Left forelimb (tissue), 1 donor: ENCODE data around the gene SLCO2B1.
A peak's percentile ranks its signal among the peaks of the same experiment; 100 is the strongest.

Source experiments
- DNase-seq: peaks from one replicate; pipeline ENCODE4 v3.0.0-alpha.2; 2018; ENCODE audit warnings: low spot score

SLCO2B1 gene

DNA sequence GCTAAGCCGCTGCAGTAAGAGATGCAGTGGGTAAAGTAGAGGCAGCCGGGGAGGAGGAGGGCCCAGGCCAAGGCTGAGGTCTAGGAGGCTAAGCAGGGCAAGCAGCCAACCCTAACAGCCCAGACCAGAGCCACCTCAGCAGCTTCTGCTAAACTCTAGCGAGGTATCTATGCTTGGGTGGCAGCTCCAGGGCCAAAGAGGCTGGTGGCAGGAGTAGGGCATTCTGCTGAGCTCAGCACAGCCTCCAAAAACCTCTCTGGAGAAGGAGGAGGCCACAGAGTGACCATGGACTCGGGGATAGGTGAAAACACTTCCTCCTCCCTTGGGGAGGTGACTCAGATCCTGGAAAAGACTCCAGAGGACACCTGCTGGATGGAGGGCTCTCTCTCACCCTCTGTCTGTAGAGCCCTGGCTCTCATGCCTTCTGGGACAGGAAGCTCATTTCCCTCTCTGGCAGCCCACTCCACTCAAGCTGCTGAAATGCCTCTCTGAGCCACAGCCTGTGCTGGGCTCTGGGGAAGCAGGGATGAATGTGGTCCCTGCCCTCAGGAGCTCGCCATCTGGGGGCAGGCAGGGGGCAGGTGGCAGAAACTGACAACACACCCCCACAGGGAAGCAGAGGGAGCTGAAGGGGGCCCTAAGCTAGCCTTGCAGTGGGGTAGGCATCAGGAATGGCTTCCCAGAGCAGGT, 73.2 kb downstream of the SLCO2B1 start:
- no peak for DNase-seq

GRCh38 chr11:75225794-75226193, 74.9 kb downstream of the SLCO2B1 start:
- no peak for DNase-seq

DNA sequence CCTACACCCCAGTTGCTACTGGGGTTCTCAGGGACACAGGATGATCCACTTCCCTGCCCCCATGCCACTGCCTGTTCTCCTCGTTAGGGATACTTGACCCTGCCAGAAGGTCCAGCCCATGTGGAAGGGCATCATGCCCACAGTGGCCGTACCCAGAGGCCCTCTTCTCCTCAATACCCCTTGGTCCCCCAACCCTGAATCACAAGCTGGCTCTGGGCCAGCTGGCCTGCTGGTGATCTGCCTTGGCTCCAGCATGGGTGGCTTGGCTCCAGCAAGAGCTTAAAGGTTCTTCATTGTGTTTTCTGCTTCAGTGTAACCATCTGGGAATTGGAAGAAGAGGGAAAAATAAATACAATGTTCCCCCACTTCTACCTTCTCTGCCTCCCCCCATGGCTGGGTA, 78.6 kb downstream of the SLCO2B1 start:
- DNase-seq: peak; percentile 20

GRCh38 chr11:75230621-75231020, 79.7 kb downstream of the SLCO2B1 start:
- DNase-seq: no peak

DNA sequence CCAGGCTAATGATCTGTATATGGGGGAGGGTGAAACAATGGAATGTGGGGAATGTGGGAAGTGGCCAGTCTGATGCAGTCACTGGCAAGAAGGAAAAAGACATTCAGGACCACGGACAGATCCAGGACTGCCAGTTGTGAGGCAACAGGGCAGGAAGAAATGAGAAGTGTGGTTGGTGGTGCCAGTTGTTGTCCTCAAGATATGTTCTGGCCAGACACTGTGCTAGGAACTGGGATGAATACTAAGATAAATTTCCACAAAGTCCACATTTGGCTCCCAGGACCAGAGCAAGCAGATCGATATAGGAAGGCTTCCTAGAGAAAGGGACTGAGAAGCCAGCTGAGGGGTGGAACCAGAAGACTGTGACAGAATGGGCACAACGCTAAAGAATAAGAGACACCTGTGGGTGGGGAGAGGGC, 82.9 kb downstream of the SLCO2B1 start:
- peak; percentile 54 for DNase-seq

DNA sequence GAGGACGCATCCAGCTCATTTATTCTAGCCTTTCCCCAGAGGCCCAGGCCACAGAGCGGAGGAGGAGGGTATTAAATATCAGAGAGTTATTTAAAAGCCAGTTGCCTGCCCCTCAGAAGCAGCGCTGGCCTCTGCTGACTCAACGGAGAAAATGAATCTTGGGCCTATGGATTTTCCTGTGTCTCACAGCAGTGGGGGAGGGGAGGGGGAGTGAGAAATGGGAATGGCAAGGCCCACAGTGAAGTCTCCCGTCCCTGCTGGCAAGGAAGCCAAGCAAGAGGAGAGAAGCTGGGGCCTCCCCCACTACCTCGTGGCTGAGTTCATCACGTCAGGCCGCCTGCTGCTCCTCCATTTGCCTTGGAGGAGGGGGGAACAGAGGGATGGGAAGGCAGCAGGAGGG, 85.2 kb downstream of the SLCO2B1 start:
- DNase-seq: peak; percentile 23

DNA sequence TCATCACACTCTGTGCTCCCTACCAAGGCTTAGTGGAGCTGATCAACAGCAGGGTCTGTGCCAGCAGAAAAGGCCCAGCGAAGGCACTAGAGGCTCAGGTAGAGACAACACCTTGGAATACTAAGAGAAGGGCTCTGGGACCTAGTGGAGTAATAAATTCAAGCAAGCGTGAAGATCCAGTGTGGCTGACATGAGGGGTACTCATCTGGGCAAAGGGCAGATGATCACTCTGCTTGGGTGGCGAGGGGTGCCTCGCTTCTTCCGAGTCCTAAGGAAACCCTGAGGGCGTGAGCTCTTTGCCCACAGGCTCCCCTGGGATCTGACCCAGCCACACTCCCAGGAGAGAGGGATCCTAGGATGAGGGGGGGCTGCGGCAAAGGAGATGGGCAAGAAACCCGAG, 86.1 kb downstream of the SLCO2B1 start:
- DNase-seq: peak; percentile 20

GRCh38 chr11:75238595-75239440, 87.9 kb downstream of the SLCO2B1 start:
- DNase-seq: peak; percentile 50

- peak; percentile 50 for DNase-seq
Observed at GRCh38 chr11:75239531-75240290, 88.8 kb downstream of the SLCO2B1 start.

DNA sequence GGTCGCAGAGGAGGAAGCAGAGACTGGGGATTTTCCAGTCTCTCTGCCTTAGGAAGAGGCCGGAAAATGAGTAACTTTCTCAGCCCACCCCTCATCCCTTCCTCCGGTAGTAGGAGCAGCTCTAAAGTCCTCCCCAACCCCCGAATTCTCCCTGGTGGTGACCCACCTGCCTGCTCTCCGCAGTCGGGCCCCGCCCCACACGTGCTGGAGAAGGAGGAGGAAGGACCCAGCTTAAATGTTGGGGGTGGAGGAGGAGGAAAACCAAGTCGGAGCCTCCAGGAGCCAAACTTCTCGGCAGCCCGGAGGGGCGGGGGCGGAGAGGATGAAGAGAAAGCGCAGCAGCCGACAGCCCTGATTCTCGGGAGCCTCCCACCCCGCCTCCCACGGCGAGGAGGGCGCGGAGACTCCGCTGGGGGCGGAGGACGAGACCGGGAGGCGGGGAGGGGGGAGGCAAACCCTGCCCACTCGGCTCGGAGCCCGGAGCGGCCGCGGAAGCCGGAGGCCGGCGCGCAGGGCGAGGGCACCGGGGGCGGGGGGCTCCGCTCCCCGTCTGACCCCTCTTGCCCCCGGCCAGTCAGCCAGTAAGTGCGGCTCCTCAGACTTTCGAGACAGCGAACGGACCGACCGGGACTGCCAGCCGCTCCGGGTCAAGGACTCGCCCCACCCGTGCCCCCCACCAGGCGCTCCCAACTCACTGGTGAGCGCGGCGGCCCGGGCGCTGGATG, 89.6 kb downstream of the SLCO2B1 start, which contains the start of gene TPBGL:
Gene TPBGL, plus strand, starts transcription at position 464 of the 725 bp plus-strand sequence. CDS start 276 bp downstream, outside the sequence.
- peak; percentile 66 for DNase-seq

DNA sequence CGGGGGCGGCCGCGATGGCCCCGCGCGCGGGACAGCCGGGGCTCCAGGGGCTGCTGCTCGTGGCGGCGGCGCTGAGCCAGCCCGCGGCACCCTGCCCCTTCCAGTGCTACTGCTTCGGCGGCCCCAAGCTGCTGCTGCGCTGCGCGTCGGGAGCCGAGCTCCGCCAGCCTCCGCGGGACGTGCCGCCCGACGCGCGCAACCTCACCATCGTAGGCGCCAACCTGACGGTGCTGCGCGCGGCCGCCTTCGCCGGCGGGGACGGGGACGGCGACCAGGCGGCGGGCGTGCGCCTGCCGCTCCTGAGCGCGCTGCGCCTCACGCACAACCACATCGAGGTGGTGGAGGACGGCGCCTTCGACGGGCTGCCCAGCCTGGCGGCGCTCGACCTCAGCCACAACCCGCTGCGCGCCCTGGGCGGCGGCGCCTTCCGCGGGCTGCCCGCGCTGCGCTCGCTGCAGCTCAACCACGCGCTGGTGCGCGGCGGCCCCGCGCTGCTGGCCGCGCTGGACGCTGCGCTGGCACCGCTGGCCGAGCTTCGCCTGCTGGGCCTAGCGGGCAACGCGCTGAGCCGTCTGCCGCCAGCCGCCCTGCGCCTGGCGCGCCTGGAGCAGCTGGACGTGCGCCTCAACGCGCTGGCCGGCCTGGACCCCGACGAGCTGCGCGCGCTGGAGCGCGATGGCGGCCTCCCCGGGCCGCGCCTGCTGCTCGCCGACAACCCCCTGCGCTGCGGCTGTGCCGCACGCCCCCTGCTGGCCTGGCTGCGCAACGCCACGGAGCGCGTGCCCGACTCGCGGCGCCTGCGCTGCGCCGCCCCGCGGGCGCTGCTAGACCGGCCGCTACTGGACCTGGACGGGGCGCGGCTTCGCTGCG, 90.4 kb downstream of the SLCO2B1 start:
- DNase-seq: peak; percentile 94

DNA sequence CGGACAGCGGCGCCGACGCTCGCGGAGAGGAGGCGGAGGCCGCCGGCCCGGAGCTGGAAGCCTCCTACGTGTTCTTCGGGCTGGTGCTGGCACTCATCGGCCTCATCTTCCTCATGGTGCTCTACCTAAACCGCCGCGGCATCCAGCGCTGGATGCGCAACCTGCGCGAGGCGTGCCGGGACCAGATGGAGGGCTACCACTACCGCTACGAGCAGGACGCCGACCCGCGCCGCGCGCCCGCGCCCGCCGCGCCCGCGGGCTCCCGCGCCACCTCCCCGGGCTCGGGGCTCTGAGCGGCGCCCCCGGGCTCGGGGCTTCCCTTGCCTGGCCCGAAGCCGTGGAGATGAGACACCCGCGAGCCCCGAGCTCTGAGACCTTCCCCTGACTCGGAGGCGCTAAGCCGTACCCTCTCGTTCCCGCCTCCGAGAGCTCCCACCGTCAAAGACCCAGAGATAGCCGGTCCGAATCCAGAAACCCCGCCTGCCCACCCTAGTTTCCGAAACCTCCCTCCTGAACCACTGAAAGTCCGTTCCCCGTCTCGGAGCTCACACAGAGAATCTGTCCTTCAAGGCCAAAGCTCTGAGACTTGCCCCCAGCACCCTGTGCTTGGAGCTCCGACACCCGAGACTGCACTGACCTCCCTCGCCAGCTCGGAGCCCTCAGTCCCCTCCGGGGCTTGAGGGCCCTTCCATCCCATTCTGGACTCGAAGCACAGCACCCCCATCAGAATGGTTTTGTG, 91.2 kb downstream of the SLCO2B1 start:
- no peak for DNase-seq

DNA sequence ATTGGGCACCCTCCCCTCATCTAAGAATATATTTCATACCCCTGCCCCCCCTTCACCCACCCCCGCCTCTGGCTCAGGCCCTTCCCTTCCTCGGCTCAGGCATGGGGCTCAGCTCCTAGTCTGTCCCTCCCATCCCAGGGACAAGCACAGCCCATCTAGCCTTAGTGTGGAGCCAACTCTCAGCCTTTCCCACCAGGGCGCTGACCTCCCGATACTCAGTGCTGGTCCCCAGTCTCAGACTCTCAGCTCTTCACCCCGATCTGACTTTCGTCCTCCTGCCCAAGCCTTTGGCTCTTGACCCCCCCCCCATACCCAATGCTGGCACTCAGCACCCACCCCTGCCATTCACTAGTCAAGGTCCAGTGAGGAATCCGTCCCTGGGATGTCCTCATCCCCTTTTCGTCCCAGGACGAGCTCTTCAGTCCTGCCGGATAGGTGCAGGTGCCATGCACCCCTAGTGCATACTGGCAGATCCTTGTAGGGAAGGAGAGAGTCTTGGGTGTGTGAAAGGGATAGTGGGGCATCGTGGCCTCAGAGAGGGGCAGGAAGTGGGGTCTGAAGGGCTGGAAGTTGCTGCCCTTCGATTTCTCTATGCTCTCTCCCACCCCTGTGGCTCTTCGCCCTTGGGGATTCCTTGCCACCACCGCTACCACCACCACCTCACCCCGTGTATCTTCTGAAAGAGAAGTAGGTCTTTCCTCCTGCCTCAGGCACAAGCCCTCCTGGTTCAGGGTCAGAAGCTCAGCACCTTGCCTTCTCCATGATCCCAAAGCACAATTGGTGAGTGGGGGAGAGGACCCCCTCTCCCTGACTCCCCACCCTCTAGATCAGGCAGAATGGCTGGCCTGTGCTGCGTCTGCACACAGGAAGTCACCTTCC, 92.1 kb downstream of the SLCO2B1 start:
- DNase-seq: peak; percentile 62

- peak; percentile 34 for DNase-seq
Observed at GRCh38 chr11:75244052-75244814, 93.3 kb downstream of the SLCO2B1 start.

- DNase-seq: peak; percentile 22
Observed at GRCh38 chr11:75245356-75246005, 94.6 kb downstream of the SLCO2B1 start.

- DNase-seq: peak; percentile 36
Observed at GRCh38 chr11:75246006-75246670, 95.2 kb downstream of the SLCO2B1 start.
